IMR-90 (cell line): Measurements from ENCODE around the gene MRPL21. TPM values are rescaled to one million over a fixed set of nuclear protein-coding genes. Genes with fewer than 3 reads are reported as not detected.

ENCODE experiments used
- ATAC-seq: fragments of 200-7000 bp; cut with Tn5 transposase; 2 replicates; pipeline ENCODE4 v1.9.1; 2020; ENCODE audit warnings: low read depth, mild to moderate bottlenecking, moderate library complexity
- BruUV-seq: library from RNA; stranded (reverse); fragments of 400-500 nt; replicated peaks from 2 replicates; lab custom pipeline; 2021; lab: Mats Ljungman, UMichigan
- CTCF ChIA-PET: fragments of 300-600 bp; formaldehyde crosslinking; extraction: SDS; loops from one replicate; lab custom pipeline; 2021; ENCODE audit warnings: antibody characterized with exemption; lab: Yijun Ruan, JAX
- POLR2A ChIA-PET: fragments of 300-600 bp; sonication (Branson Sonifier 250); formaldehyde crosslinking; loops from one replicate; lab custom pipeline; 2022; ENCODE audit warnings: antibody characterized with exemption; ENCODE audit not compliant: unreplicated experiment; lab: Charles Lee
- DNase-seq: peaks from one replicate; pipeline ENCODE4 v3.0.0; 2013
- H2AFZ ChIP-seq: replicated peaks from 2 replicates; pipeline ENCODE3; 2013; ENCODE audit warnings: low read length, mild to moderate bottlenecking; ENCODE audit not compliant: poor library complexity
- H2AK5ac ChIP-seq: 2 replicates; pipeline ENCODE4 v1.6.1; 2013; ENCODE audit warnings: low read depth, low read length, inconsistent platforms
- H2AK9ac ChIP-seq: replicated peaks from 2 replicates; pipeline ENCODE3; 2013; ENCODE audit warnings: mild to moderate bottlenecking, low read depth, low read length, moderate library complexity; ENCODE audit not compliant: poor library complexity
- H2BK120ac ChIP-seq: 2 replicates; pipeline ENCODE4 v1.6.1; 2013; ENCODE audit warnings: low read depth, low read length, inconsistent platforms
- H2BK15ac ChIP-seq: 3 replicates; pipeline ENCODE4 v1.6.1; 2013; ENCODE audit warnings: low read depth, low read length, inconsistent platforms
- H2BK20ac ChIP-seq: 2 replicates; pipeline ENCODE4 v1.6.1; 2013; ENCODE audit warnings: low read depth, mild to moderate bottlenecking, inconsistent platforms, low read length, moderate library complexity
- H2BK5ac ChIP-seq: 2 replicates; pipeline ENCODE4 v1.6.1; 2013; ENCODE audit warnings: mild to moderate bottlenecking, low read depth, low read length, inconsistent platforms; ENCODE audit not compliant: poor library complexity, severe bottlenecking
- H3K14ac ChIP-seq: replicated peaks from 2 replicates; pipeline ENCODE4 v1.6.1; 2013; ENCODE audit warnings: low read depth, low read length, inconsistent platforms
- H3K18ac ChIP-seq: 2 replicates; pipeline ENCODE4 v1.6.1; 2013; ENCODE audit warnings: low read depth, low read length, control low read depth
- H3K23ac ChIP-seq: 2 replicates; pipeline ENCODE4 v1.6.1; 2013; ENCODE audit warnings: low read depth, low read length, inconsistent platforms
- H3K27ac ChIP-seq: 2 replicates; pipeline ENCODE4 v1.5.1; 2013; ENCODE audit warnings: mild to moderate bottlenecking, control low read depth, low read length; ENCODE audit not compliant: insufficient read depth
- H3K27me3 ChIP-seq: 2 replicates; pipeline ENCODE4 v1.6.1; 2013; ENCODE audit warnings: low read length; ENCODE audit not compliant: control insufficient read depth, insufficient read depth
- H3K36me3 ChIP-seq: 2 replicates; pipeline ENCODE4 v1.6.1; 2013; ENCODE audit warnings: low read length, mixed read lengths; ENCODE audit not compliant: control insufficient read depth, insufficient read depth
- H3K4ac ChIP-seq: 2 replicates; pipeline ENCODE4 v1.6.1; 2013; ENCODE audit warnings: low read depth, low read length, inconsistent platforms
- H3K4me1 ChIP-seq: 2 replicates; pipeline ENCODE4 v1.6.1; 2013; ENCODE audit warnings: low read length, mixed read lengths; ENCODE audit not compliant: control insufficient read depth, insufficient read depth
- H3K4me2 ChIP-seq: 2 replicates; pipeline ENCODE4 v1.6.1; 2013; ENCODE audit warnings: low read depth, mild to moderate bottlenecking, control low read depth, low read length, moderate library complexity
- H3K4me3 ChIP-seq: 2 replicates; pipeline ENCODE4 v1.5.1; 2013; ENCODE audit warnings: low read depth, mild to moderate bottlenecking, control low read depth, low read length, moderate library complexity; ENCODE audit not compliant: insufficient read depth
- H3K56ac ChIP-seq: 2 replicates; pipeline ENCODE4 v1.6.1; 2013; ENCODE audit warnings: low read length, inconsistent platforms; ENCODE audit not compliant: insufficient read depth; ENCODE audit errors: extremely low read depth
- H3K79me1 ChIP-seq, 2 experiments: 2 replicates each; pipeline ENCODE4 v1.6.1; 2013; ENCODE audit warnings: low read length in 2 of 2, inconsistent platforms in 1 of 2, low read depth in 1 of 2
- H3K9ac ChIP-seq: 2 replicates; pipeline ENCODE4 v1.6.1; 2013; ENCODE audit warnings: low read depth, low read length, control low read depth
- H3K9me1 ChIP-seq: 2 replicates; pipeline ENCODE4 v1.6.1; 2013; ENCODE audit warnings: low read length, inconsistent platforms; ENCODE audit not compliant: insufficient read depth
- H3K9me3 ChIP-seq: 2 replicates; pipeline ENCODE4 v1.6.1; 2013; ENCODE audit warnings: low read length; ENCODE audit not compliant: control insufficient read depth, insufficient read depth
- H4K20me1 ChIP-seq: 2 replicates; pipeline ENCODE4 v1.6.1; 2013; ENCODE audit warnings: low read length, inconsistent platforms; ENCODE audit not compliant: insufficient read depth
- H4K5ac ChIP-seq: 2 replicates; pipeline ENCODE4 v1.6.1; 2013; ENCODE audit warnings: mild to moderate bottlenecking, low read depth, low read length, control low read depth
- H4K8ac ChIP-seq, 2 experiments: 2 replicates each; pipeline ENCODE4 v1.6.1; 2013; ENCODE audit warnings: low read depth in 2 of 2, low read length in 2 of 2, control low read depth in 1 of 2, inconsistent platforms in 1 of 2
- H4K91ac ChIP-seq: 2 replicates; pipeline ENCODE4 v1.6.1; 2013; ENCODE audit warnings: low read depth, low read length, inconsistent platforms; ENCODE audit not compliant: insufficient read depth
- CEBPB ChIP-seq: IDR thresholded peaks from 2 replicates; pipeline ENCODE4 v1.6.1; 2012; ENCODE audit warnings: low read depth, low read length, improper control_type of control experiment
- CTCF ChIP-seq: conservative IDR thresholded peaks from 2 replicates; pipeline ENCODE4 v1.5.1; 2012; ENCODE audit warnings: mild to moderate bottlenecking, low read depth, low read length, improper control_type of control experiment
- NFE2L2 ChIP-seq: fragments of 150-350 bp; IDR thresholded peaks from 2 replicates; pipeline ENCODE4 v1.6.1; 2016; ENCODE audit warnings: low read depth, mild to moderate bottlenecking, low read length
- USF2 ChIP-seq: fragments of 150-350 bp; IDR thresholded peaks from 2 replicates; pipeline ENCODE4 v1.6.1; 2017; ENCODE audit warnings: mild to moderate bottlenecking, antibody characterized with exemption, low read length, low read depth
- WGBS, 2 experiments: methylation state at CpG; one replicate each; pipeline versions ENCODE4 v1.1.5 to v1.1.7; 2013; ENCODE audit warnings: missing lambda C conversion rate in 2 of 2; ENCODE audit not compliant: insufficient read length in 1 of 2; ENCODE audit errors: extremely low coverage in 2 of 2; 5-methylcytosine and 5-hydroxymethylcytosine counted together
- dilution Hi-C: fragments of 300-500 bp; cut with HindIII; formaldehyde crosslinking; loops from one replicate; pipeline ENCODE4 v1.14.3; 2018; ENCODE audit warnings: low sequenced_read_pairs; ENCODE audit not compliant: unreplicated experiment
- in situ Hi-C: fragments of 300-500 bp; cut with MboI; formaldehyde crosslinking; loops from 3 replicates; pipeline ENCODE4 v1.14.3; 2019; ENCODE audit warnings: low sequenced_read_pairs, inconsistent platforms, mixed read lengths
- intact Hi-C: fragments of 100-400 bp; cut with micrococcal nuclease; formaldehyde crosslinking; loops from 2 replicates; pipeline ENCODE4 v1.10.0; 2022
- polyA plus RNA-seq, 3 experiments: library from polyadenylated mRNA; depleted of rRNA; stranded (reverse); fragments of >200 nt; gene quantifications; 2 replicates each; pipeline ENCODE4 v1.2.3, GENCODE V29; 2012; ENCODE audit warnings: low replicate concordance in 1 of 3
- total RNA-seq: library from RNA; depleted of rRNA; stranded (reverse); fragments of >200 nt; gene quantifications from 2 replicates; pipeline ENCODE4 v1.2.3, GENCODE V29; 2012

The MRPL21 gene
- total and polyA plus RNA-seq, 2 of the 4 experiments (the other 2 are of a cell fraction), result 19.2 to 26.3 TPM

- DNase-seq (no peak), ATAC-seq (no peak)
- CTCF ChIA-PET, result no interaction called here
- intact Hi-C loops (loop anchor here (5.0 kb wide), 1 partner anchor 168 kb away; the partner anchor contains the start of gene MRGPRF), dilution Hi-C loops (no loop called here), in situ Hi-C loops (no loop called here)
- H4K20me1 ChIP-seq, result peaks cover 3% of the 10 kb centered on the region; the same call in 1 of the 2 replicates
- H2BK120ac ChIP-seq, result no peak overlapping the region
- no peaks in the 10 kb centered on the region for H3K36me3 ChIP-seq
- H2AFZ ChIP-seq, result no peak overlapping the region
- H3K4me1 ChIP-seq, result peaks cover 6% of the 10 kb centered on the region
- H3K4me2 ChIP-seq, result no peak overlapping the region
- H2AK9ac ChIP-seq, result no peak overlapping the region
- POLR2A ChIA-PET, result no interaction called here
- H3K18ac ChIP-seq, result no peak overlapping the region
- no peak overlapping the region for H4K5ac ChIP-seq
- no peak overlapping the region for H3K56ac ChIP-seq
- no peak overlapping the region for H2AK5ac ChIP-seq
- H3K14ac ChIP-seq, result no peak overlapping the region
- no peak overlapping the region for H3K4ac ChIP-seq
- H3K9ac ChIP-seq, result no peak overlapping the region
- no peak for TF ChIP-seq CTCF
- TF ChIP-seq CEBPB, result no peak
- no peak for TF ChIP-seq NFE2L2
- TF ChIP-seq USF2, result no peak
- H2BK20ac ChIP-seq, result no peak overlapping the region
- no peak overlapping the region for H3K4me3 ChIP-seq
- H3K23ac ChIP-seq, result no peak overlapping the region
- H3K9me1 ChIP-seq, result no peaks in the 10 kb centered on the region
- WGBS, 2 experiments, result 78% methylated on average over 1 of the region's 6 CpGs; no CpG with 5 or more reads in 1 of the 2 experiments
- no peak overlapping the region for H2BK5ac ChIP-seq
- no TSS peak for BruUV-seq
- H2BK15ac ChIP-seq, result no peak overlapping the region
- H4K8ac ChIP-seq, result no peak overlapping the region
- no peak overlapping the region for H3K27ac ChIP-seq
- H3K79me1 ChIP-seq, result peaks cover 6 to 20% of the 10 kb centered on the region in 2 experiments; a peak in 3 of 4 replicates
- no peak overlapping the region for H4K91ac ChIP-seq
- peaks cover 19% of the 10 kb centered on the region for H3K27me3 ChIP-seq
- H3K9me3 ChIP-seq, result no peaks in the 10 kb centered on the region
Measured at GRCh38 chr11:68844801-68845200, 58.8 kb downstream of the MRPL21 start.
